ENCODE results near the gene ADRB1.

The ADRB1 gene

GRCh38 chr10:114003161-114003941 lies 40.3 kb upstream of the ADRB1 start:
- no peaks in the 10 kb centered on the region for H3K36me3 ChIP-seq (ENCODE audit: insufficient read depth, low read length)
- H3K4me2 ChIP-seq (ENCODE audit: low read depth, low read length, poor library complexity, severe bottlenecking) = no peak overlapping the region
- H2AFZ ChIP-seq (ENCODE audit: low read length) = no peak overlapping the region
- no peaks in the 10 kb centered on the region for H3F3A ChIP-seq (ENCODE audit: low read depth)
- no peaks in the 10 kb centered on the region for H3K9me2 ChIP-seq (replicated peaks; ENCODE audit: low read depth, low read length)
- H3K4me1 ChIP-seq (ENCODE audit: insufficient read depth, low read length, poor library complexity, severe bottlenecking) = peaks cover 23% of the 10 kb centered on the region
- no peak overlapping the region for H3K9ac ChIP-seq (ENCODE audit: low read depth, low read length, poor library complexity, severe bottlenecking)
- no peaks in the 10 kb centered on the region for H4K20me1 ChIP-seq (ENCODE audit: insufficient read depth, low read length, poor library complexity, severe bottlenecking)
- no peak overlapping the region for H3K4me3 ChIP-seq (ENCODE audit: low read length, poor library complexity, severe bottlenecking)
- no peak for TF ChIP-seq EZH2phosphoT487 (IDR thresholded peaks at IDR 0.05; ENCODE audit: borderline replicate concordance)
- TF ChIP-seq, protein P1, sequence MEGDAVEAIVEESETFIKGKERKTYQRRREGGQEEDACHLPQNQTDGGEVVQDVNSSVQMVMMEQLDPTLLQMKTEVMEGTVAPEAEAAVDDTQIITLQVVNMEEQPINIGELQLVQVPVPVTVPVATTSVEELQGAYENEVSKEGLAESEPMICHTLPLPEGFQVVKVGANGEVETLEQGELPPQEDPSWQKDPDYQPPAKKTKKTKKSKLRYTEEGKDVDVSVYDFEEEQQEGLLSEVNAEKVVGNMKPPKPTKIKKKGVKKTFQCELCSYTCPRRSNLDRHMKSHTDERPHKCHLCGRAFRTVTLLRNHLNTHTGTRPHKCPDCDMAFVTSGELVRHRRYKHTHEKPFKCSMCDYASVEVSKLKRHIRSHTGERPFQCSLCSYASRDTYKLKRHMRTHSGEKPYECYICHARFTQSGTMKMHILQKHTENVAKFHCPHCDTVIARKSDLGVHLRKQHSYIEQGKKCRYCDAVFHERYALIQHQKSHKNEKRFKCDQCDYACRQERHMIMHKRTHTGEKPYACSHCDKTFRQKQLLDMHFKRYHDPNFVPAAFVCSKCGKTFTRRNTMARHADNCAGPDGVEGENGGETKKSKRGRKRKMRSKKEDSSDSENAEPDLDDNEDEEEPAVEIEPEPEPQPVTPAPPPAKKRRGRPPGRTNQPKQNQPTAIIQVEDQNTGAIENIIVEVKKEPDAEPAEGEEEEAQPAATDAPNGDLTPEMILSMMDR (conservative IDR thresholded peaks at IDR 0.05; ENCODE audit: low read length) = no peak
- no peaks in the 10 kb centered on the region for H3K27me3 ChIP-seq (ENCODE audit: insufficient read depth, low read length, poor library complexity, severe bottlenecking)
- no peaks in the 10 kb centered on the region for H3K79me2 ChIP-seq (ENCODE audit: insufficient read depth, low read length)
- no peaks in the 10 kb centered on the region for H3K9me3 ChIP-seq (ENCODE audit: insufficient read depth, low read depth, low read length)

GRCh38 chr10:114009281-114009996 lies 34.2 kb upstream of the ADRB1 start:
- Histone ChIP-seq H3K4me2 (ENCODE audit: low read depth, low read length, poor library complexity, severe bottlenecking) (no peak overlapping the region), H3K4me1 (ENCODE audit: insufficient read depth, low read length, poor library complexity, severe bottlenecking) (no peaks in the 10 kb centered on the region), H3K36me3 (ENCODE audit: insufficient read depth, low read length) (no peaks in the 10 kb centered on the region), H4K20me1 (ENCODE audit: insufficient read depth, low read length, poor library complexity, severe bottlenecking) (no peaks in the 10 kb centered on the region), H3K4me3 (ENCODE audit: low read length, poor library complexity, severe bottlenecking) (no peak overlapping the region), H3K79me2 (ENCODE audit: insufficient read depth, low read length) (no peaks in the 10 kb centered on the region), H3K9me3 (ENCODE audit: insufficient read depth, low read depth, low read length) (no peaks in the 10 kb centered on the region), H3K9ac (ENCODE audit: low read depth, low read length, poor library complexity, severe bottlenecking) (no peak overlapping the region), H3K27me3 (ENCODE audit: insufficient read depth, low read length, poor library complexity, severe bottlenecking) (no peaks in the 10 kb centered on the region), H3K9me2 (replicated peaks; ENCODE audit: low read depth, low read length) (no peaks in the 10 kb centered on the region), H3F3A (ENCODE audit: low read depth) (no peaks in the 10 kb centered on the region), H2AFZ (ENCODE audit: low read length) (no peak overlapping the region)
- TF ChIP-seq EZH2phosphoT487 (IDR thresholded peaks at IDR 0.05; ENCODE audit: borderline replicate concordance) = no peak
- TF ChIP-seq, protein P1 (conservative IDR thresholded peaks at IDR 0.05; ENCODE audit: low read length) = no peak

- Histone ChIP-seq H2AFZ (ENCODE audit: low read length) (no peak overlapping the region), H3F3A (ENCODE audit: low read depth) (no peaks in the 10 kb centered on the region), H3K9me2 (replicated peaks; ENCODE audit: low read depth, low read length) (no peaks in the 10 kb centered on the region), H3K36me3 (ENCODE audit: insufficient read depth, low read length) (no peaks in the 10 kb centered on the region), H3K4me1 (ENCODE audit: insufficient read depth, low read length, poor library complexity, severe bottlenecking) (no peaks in the 10 kb centered on the region), H3K4me3 (ENCODE audit: low read length, poor library complexity, severe bottlenecking) (no peak overlapping the region), H3K4me2 (ENCODE audit: low read depth, low read length, poor library complexity, severe bottlenecking) (no peak overlapping the region), H3K9me3 (ENCODE audit: insufficient read depth, low read depth, low read length) (no peaks in the 10 kb centered on the region), H3K79me2 (ENCODE audit: insufficient read depth, low read length) (no peaks in the 10 kb centered on the region), H3K9ac (ENCODE audit: low read depth, low read length, poor library complexity, severe bottlenecking) (no peak overlapping the region), H3K27me3 (ENCODE audit: insufficient read depth, low read length, poor library complexity, severe bottlenecking) (no peaks in the 10 kb centered on the region), H4K20me1 (ENCODE audit: insufficient read depth, low read length, poor library complexity, severe bottlenecking) (no peaks in the 10 kb centered on the region)
- no peak for TF ChIP-seq EZH2phosphoT487 (IDR thresholded peaks at IDR 0.05; ENCODE audit: borderline replicate concordance)
- TF ChIP-seq, protein P1 (conservative IDR thresholded peaks at IDR 0.05; ENCODE audit: low read length) = no peak
These were observed 33.4 kb upstream of the ADRB1 start for GRCh38 chr10:114010316-114010715.

Data from Loucy (cell line).